ENCODE data around the gene NCCRP1.

The NCCRP1 gene

DNA sequence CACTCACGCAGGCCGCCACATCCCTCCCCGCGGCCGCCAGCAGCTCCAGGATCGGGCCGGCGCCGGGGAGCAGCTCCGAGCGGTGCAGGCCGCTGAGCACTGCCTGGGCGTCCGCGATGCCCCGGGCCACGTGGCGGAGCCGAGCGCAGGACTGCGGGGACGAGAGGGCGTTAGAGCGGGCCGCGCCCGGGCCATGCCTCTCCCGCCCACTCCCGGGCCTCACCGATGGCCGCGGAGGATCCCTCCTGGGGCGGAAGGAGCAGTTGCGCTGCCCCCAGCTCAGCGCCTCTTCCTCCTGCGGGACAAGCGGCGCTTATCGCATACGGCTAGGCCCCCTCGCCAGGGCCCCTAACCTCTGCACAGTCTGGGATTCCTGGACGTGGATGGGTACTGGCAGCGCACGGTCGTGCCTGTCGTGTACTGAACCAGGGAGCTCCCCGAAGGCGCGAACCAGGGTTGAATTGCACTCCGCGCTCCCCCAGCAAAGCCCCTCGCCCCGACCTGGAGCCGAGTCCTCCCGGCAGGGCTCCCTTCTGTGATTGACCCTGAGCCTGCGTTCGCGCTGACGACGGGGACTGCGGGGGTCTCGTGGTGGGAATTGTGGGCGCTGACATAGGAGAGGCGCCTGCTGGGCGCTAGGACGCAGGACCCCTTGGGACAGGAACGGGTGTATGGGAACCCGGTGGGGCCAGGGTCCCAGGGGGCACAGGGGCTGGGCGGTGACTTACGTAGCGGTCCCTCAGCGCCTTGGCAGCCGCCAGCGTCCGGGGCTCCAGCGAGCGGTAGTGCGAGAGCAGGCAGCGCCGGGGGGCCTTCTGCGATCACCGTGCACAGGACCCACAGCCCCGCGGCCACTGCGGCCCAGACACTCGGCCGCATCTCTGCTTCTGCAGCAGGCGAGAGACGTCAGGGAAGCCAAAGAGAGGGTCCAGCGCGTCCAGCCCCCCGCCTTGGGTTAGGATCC, 51.2 kb downstream of the NCCRP1 start:
- no peak for DNase-seq

DNA sequence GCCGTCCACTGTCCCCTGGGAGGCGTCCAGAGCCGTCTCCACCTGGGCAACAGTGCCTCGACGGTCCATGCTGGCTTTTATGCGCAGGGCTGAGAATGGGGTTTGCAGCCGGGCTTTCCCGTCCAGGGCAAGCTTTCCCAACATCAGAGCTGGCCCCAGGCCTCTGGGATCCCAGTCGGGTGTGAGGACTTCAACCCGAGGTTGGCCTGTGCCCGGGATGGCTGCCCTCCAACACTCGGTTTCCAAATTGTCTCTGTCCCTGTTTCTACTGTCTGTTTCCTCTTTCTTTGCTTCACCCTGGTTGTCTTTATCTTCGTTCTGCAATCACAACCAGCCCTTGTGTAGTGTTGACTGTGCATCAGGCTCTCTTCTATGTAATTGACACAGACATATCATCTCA, 52.0 kb downstream of the NCCRP1 start, which contains the start of gene IFNL4:
Gene IFNL4 (minus strand): TSS at position 51 of the 400 bp plus-strand sequence.
- DNase-seq, result no peak

DNA sequence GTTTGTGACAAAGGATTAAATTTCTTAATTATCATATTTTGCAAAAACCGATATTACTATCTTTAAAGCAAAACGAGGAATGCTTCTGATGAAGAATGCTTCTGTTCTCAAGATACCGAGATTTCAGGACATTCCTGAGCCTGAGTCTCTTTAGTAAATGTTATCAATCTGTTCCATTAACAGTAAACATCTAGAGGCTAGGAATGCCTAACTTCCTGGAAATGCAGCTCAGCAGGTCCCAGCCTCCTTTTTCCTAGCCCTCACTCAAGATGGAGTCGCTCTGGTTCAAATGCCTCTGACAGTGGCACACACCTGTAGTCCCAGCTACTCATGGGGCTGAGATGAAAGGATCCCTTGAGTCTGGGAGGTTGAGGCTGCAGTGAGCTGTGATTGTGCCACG, 54.3 kb downstream of the NCCRP1 start:
- no peak for DNase-seq

Measured in cortex of kidney (tissue), 1 donor.